HG03432 (cell line): Measurements from ENCODE around the gene AP2S1.
"Not testable (repeated sequence)": the region's sequence is repeated elsewhere in the genome, so short reads cannot be mapped to it uniquely, and the experiment has no call there.

ENCODE experiments used
- ATAC-seq: cut with Tn5 transposase; IDR thresholded peaks from one replicate; pipeline ENCODE4 v1.9.1; 2021; ENCODE audit warnings: mild to moderate bottlenecking, moderate library complexity; ENCODE audit not compliant: unreplicated experiment

AP2S1 gene

GRCh38 chr19:46809534-46810272 is 40.9 kb downstream of the AP2S1 start:
- ATAC-seq = no peak

DNA sequence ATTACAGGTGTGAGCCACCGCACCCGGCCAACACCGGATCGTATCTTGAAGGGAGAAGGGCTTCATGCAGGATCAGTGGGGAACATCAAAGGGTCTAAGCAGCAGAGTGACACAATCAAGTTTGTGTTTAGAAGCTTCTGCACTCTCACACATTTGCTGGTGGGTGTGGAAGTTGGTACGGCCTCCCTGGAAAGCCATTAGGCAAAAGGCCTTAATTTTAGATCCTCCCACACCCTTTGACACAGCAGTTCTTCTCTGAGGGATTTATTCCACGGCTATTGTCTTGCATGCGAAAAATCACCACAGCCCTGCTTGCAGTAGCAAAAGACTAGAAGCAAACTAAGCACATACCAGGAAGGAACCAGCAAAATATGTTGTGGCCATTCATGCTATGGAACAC is 44.0 kb downstream of the AP2S1 start:
- ATAC-seq = no peak

DNA sequence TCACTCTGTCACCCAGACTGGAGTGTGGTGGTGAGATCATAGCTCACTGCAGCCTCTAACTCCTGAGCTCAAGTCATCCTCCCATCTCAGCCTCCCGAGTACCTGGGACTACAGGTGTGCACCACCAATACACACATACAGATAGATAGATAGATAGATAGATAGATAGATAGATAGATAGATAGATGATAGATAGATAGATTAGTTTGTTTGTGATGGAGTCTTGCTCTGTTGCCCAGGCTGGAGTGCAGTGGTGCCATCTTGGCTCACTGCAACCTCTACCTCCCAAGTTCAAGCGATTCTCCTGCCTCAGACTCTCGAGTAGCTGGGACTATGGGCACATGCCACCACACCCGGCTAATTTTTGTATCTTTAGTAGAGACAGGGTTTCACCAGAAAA is 46.2 kb downstream of the AP2S1 start:
- not testable (repeated sequence) for ATAC-seq

DNA sequence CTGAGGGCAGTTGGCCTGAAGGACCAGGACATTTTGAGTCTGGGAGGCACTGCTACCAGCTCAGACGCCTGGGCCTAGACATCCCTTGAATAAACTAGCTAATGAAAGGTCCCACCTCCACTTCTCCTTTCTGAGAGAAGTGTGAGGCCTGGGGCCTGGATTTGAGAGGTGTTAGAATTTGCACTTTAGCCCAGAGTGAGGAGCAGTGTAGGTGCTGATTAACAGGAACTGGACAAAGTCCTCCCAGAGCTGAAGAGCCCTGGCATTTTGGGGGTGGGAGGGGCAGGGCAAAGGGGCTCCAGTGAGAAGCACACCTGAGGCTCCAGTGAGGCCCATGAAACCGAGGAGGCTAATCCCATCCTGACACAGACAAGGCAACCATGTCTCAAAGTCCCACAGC is 47.1 kb downstream of the AP2S1 start:
- ATAC-seq = no peak

DNA sequence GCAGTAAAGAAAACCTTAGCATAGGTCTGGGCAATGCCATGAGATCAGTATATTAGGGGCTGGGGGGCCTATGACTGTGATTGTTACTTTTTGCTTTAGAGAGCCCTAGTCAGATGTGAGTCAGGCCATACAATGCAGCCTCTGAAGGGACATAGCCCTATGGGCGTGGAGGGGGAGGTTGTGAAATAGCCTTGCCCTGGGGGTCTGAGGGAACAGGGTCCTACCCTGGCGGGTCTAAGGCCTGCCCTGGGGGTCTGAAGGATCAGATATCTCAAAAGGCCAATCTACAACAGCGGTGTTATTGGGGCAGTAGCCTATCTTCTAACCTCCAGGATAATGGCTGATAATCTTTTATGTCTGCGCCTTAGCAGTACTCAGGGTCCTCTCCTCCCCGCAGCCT is 48.5 kb downstream of the AP2S1 start:
- ATAC-seq = no peak

GRCh38 chr19:46798713-46799112 is 51.9 kb downstream of the AP2S1 start:
- ATAC-seq = no peak

GRCh38 chr19:46797881-46798280 is 52.8 kb downstream of the AP2S1 start:
- no peak for ATAC-seq

DNA sequence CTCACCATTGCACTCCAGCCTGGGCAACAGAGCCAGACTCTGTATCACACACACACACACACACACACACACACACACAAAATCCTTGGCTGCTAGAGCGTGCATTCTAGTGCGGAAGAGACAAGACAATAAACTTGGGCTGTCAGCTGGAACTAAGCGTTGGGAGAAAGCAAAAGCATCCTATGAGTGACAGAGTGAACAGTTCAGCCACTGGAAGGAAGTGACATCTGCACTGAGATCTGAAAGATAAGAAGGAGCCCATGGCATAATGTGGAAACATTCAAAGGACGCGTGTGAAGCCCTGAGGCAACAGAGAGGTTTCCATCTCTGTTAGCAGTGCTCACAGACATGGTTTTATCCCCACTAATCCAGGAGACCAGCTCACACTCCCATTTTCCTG is 58.7 kb downstream of the AP2S1 start:
- ATAC-seq = no peak

- ATAC-seq = no peak
Observed at GRCh38 chr19:46789371-46789770, 61.3 kb downstream of the AP2S1 start.

- ATAC-seq = no peak
Observed at GRCh38 chr19:46788968-46789338, 61.7 kb downstream of the AP2S1 start.

DNA sequence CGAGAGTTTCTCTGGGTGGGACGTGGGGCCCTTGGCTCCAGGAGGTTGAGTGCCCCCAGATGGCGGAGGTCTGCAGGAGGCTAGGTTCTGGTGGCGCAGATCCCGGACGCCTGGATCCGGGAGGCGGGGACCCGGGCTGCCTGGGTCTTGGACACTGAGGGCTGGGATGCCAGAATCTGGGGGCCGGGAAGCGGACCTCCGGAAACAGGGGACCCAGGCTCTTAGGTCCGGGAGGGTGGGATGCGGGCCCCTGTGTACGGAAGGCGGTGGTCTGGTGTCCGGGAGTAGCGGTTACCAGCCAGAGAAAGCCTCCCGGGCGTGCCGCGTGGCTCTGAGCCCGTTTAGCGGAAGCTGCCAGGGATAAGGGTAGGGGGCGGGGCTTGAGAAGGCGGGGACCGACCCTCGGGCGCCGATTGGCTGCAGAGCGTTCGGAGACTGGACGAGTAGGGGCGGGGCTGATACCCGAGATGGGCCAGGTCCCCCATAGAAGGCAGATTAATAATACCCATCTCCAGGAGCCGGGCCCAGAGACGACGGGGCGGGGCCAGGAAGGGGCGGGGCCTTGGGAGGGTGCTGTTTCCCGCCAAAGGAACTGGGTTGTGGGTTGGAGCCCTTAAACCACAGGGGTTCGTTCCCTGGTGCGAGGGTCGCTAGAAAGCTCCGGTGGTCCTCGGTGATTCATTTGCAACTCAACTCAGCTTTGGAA is 62.2 kb downstream of the AP2S1 start, which contains the start of gene SLC1A5:
SLC1A5 (minus strand) TSS at position 333 of the 706 bp plus-strand sequence. CDS start 629 bp downstream, outside the sequence.
- ATAC-seq = peak; percentile 67
